Karpas-422 (cell line): ENCODE results near the gene CD109. TPM values are rescaled to one million over a fixed set of nuclear protein-coding genes. Genes with fewer than 3 reads are reported as not detected.

Source experiments
- DNase-seq: peaks from one replicate; pipeline ENCODE4 v3.0.0-alpha.2; 2015
- H2AFZ ChIP-seq: fragments of 200-600 bp; sonication (generic); 2 replicates; pipeline ENCODE4 v1.6.1; 2014; ENCODE audit warnings: antibody characterized with exemption, low read length, mixed read lengths
- H3K27ac ChIP-seq: fragments of 200-600 bp; sonication (generic); 2 replicates; pipeline ENCODE4 v1.5.1; 2014; ENCODE audit warnings: mild to moderate bottlenecking, low read length, moderate library complexity
- H3K27me3 ChIP-seq: fragments of 200-600 bp; sonication (generic); 2 replicates; pipeline ENCODE4 v1.6.1; 2014; ENCODE audit warnings: low read length, mixed read lengths
- H3K36me3 ChIP-seq: fragments of 200-600 bp; sonication (generic); 2 replicates; pipeline ENCODE4 v1.6.1; 2014; ENCODE audit warnings: low read length, mixed read lengths; ENCODE audit not compliant: insufficient read depth
- H3K4me1 ChIP-seq: fragments of 200-600 bp; sonication (generic); 2 replicates; pipeline ENCODE4 v1.6.1; 2014; ENCODE audit warnings: mild to moderate bottlenecking, low read length, mixed read lengths
- H3K4me2 ChIP-seq: fragments of 200-600 bp; sonication (generic); 2 replicates; pipeline ENCODE4 v1.6.1; 2014; ENCODE audit warnings: low read length, low read depth, mild to moderate bottlenecking; ENCODE audit not compliant: poor library complexity, severe bottlenecking
- H3K4me3 ChIP-seq: fragments of 200-600 bp; sonication (generic); 2 replicates; pipeline ENCODE4 v1.5.1; 2014; ENCODE audit warnings: mild to moderate bottlenecking, antibody characterized with exemption, low read length, mixed read lengths
- H3K79me2 ChIP-seq: fragments of 200-600 bp; sonication (generic); 2 replicates; pipeline ENCODE4 v1.6.1; 2014; ENCODE audit warnings: mild to moderate bottlenecking, low read length, mixed read lengths
- H3K9ac ChIP-seq: fragments of 200-600 bp; sonication (generic); 2 replicates; pipeline ENCODE4 v1.6.0; 2014; ENCODE audit warnings: low read length
- H3K9me2 ChIP-seq: fragments of 200-600 bp; sonication (generic), shearing (Covaris generic); replicated peaks from 2 replicates; pipeline ENCODE4 v1.6.0; 2014; ENCODE audit warnings: mild to moderate bottlenecking, low read length, moderate library complexity; ENCODE audit not compliant: insufficient read depth
- H3K9me3 ChIP-seq: fragments of 300-700, 200-600 bp; sonication (generic); 2 replicates; pipeline ENCODE4 v1.6.1; 2014; ENCODE audit warnings: low read length, mixed read lengths
- H4K20me1 ChIP-seq: fragments of 200-600 bp; sonication (generic); 2 replicates; pipeline ENCODE4 v1.6.1; 2014; ENCODE audit warnings: mild to moderate bottlenecking, antibody characterized with exemption, low read length, low read depth; ENCODE audit not compliant: insufficient read depth
- total RNA-seq: library from RNA; depleted of rRNA; stranded (reverse); fragments of >200 nt; shearing (Covaris generic); gene quantifications from 2 replicates; pipeline ENCODE4 v1.2.3, GENCODE V29; 2014; ENCODE audit warnings: low replicate concordance

CD109 gene
- total RNA-seq, 1 experiment from 2014 or later, result 0.22 TPM

DNA sequence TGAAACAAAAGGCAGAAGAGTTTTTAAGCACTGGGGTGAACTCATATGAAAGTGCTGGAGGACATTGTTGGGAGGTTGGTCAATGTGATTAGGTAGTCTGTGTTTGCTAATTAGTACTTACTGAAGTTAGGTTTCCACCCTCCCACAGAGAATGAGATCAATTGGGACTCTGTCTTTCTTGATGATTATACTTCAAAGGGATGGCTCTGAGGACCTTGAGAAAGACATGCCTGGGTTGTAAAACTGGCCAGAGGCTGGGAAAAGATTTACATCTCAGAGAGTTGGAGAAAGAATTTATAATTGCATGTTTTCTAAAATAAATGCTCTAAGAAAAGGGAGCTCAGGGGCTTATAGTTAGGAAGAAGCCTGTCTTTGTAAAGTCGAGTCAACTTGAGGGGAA lies 74.0 kb downstream of the CD109 start:
- H3K27me3 ChIP-seq, result no peaks in the 10 kb centered on the region

DNA sequence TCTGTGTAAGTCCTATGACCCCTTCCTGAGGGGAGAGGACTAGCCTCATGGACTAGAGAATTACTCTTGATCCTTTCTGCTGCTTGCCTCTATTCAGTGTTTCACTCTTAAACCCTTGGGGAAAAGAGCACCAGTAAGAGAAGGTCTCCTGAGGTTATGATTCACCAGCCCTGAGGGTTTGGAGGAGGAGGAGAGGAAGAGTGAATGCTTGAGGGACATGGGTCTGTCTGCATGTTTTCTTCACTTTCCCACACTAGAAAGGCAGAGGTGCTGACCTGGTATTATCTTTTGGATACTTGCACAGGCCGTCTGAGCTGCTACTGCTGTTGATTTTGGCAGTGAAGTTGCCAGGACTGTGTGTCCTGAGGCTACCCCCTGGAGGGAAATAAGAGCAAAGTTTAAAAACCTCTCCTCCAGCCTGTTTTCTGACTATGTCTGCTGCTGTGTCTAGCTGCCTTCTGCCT lies 78.3 kb downstream of the CD109 start:
- no peaks in the 10 kb centered on the region for H3K9me2 ChIP-seq
- H3K27me3 ChIP-seq, result no peaks in the 10 kb centered on the region
- H2AFZ ChIP-seq, result no peak overlapping the region
- no peaks in the 10 kb centered on the region for H3K79me2 ChIP-seq
- no peaks in the 10 kb centered on the region for H3K9me3 ChIP-seq
- no peak for DNase-seq
- H3K4me2 ChIP-seq, result no peak overlapping the region
- H3K27ac ChIP-seq, result no peak overlapping the region
- no peak overlapping the region for H3K4me3 ChIP-seq
- no peak overlapping the region for H3K9ac ChIP-seq
- no peaks in the 10 kb centered on the region for H3K4me1 ChIP-seq
- no peaks in the 10 kb centered on the region for H3K36me3 ChIP-seq
- H4K20me1 ChIP-seq, result no peaks in the 10 kb centered on the region

More for the DNA sequence above, 74.0 kb downstream of the CD109 start:
- Histone ChIP-seq H3K79me2 (no peaks in the 10 kb centered on the region), H3K4me2 (no peak overlapping the region), H2AFZ (no peak overlapping the region), H3K36me3 (no peaks in the 10 kb centered on the region), H3K27ac (no peak overlapping the region), H4K20me1 (no peaks in the 10 kb centered on the region), H3K9me2 (no peaks in the 10 kb centered on the region), H3K9ac (no peak overlapping the region), H3K9me3 (no peaks in the 10 kb centered on the region), H3K4me3 (no peak overlapping the region), H3K4me1 (no peaks in the 10 kb centered on the region)
- no peak for DNase-seq

DNA sequence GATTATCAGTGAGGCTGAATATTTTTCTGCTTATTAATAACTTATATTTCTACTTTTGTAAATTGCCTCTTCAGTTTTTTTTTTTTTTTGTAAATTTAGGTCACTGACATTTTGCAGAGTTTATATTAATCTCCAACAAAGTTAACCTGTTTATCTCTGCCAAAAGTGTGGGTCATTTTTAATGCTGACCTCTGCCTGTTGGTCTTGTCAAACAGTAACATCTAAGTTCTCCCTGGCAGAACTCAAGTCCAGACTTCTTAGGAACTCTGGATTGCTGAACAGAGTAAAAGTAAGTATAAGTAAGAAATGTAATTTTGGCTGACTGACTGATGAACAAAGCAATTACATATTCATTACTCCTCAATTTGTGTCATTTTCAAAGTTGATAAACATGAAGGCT lies 83.9 kb downstream of the CD109 start:
- Histone ChIP-seq H3K27me3 (no peaks in the 10 kb centered on the region), H3K9me2 (no peaks in the 10 kb centered on the region), H4K20me1 (no peaks in the 10 kb centered on the region), H3K4me3 (no peak overlapping the region), H3K4me1 (no peaks in the 10 kb centered on the region), H3K4me2 (no peak overlapping the region), H3K27ac (no peak overlapping the region), H2AFZ (no peak overlapping the region), H3K36me3 (no peaks in the 10 kb centered on the region), H3K9me3 (no peaks in the 10 kb centered on the region), H3K79me2 (no peaks in the 10 kb centered on the region), H3K9ac (no peak overlapping the region)
- DNase-seq, result no peak

DNA sequence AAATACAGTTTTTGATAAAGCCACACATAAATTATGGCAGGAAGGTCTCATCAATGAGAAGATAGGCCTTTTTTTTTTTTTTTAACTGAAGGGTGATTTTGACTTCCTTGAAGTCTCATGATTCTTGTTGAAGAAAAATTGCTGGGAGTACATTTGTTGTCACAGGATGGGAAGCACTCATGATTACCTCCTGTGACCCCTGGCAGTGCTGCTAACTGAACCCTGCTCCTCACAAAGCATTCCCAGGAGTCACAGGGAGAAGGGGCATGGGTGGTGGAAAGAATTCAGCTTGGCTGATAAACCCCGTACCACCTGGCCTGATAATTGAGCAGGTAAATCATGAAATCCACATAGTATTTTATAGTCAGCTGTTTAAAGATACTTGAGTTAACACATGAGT lies 86.9 kb downstream of the CD109 start:
- Histone ChIP-seq H2AFZ (no peak overlapping the region), H3K27ac (no peak overlapping the region), H3K79me2 (no peaks in the 10 kb centered on the region)

DNA sequence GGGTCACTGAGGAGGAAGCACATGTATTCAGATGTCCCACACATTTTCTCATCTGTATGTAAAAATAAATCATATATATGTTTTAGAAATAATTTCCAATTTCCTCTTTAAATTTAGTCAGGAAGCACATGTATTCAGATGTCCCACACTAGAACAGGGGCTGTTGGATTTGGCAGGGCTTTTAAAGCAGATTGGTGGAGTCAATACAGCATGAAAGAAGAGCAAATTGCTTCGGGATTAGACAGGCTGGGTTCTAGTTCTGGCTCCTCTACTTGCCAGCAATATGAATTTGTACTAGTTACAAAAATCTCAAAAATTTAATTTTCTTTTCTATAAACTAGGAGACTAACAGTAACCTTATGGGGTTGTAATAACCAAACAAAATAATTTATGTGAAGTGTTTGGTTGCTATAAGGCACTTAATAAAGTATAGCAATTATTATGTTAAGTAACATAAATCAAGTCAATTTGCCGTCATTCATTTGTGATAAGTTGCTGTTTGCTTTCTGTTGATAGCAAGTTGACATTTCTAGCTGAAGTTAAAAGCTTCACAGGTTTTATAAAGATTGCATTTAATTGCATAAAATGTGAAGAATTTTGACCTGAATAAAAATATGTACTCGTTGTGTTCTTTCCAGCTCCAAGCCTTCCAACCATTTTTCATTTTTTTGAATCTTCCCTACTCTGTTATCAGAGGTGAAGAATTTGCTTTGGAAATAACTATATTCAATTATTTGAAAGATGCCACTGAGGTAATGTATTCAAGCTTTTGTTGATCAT lies 88.9 kb downstream of the CD109 start:
- Histone ChIP-seq H3K9me3 (no peaks in the 10 kb centered on the region), H3K9ac (no peak overlapping the region), H3K36me3 (no peaks in the 10 kb centered on the region), H3K27ac (no peak overlapping the region), H3K79me2 (no peaks in the 10 kb centered on the region), H3K4me1 (no peaks in the 10 kb centered on the region), H4K20me1 (no peaks in the 10 kb centered on the region), H3K4me2 (no peak overlapping the region), H3K4me3 (no peak overlapping the region), H3K9me2 (no peaks in the 10 kb centered on the region), H2AFZ (no peak overlapping the region), H3K27me3 (no peaks in the 10 kb centered on the region)
- no peak for DNase-seq

More for the DNA sequence above, 86.9 kb downstream of the CD109 start:
- no peak overlapping the region for H3K4me2 ChIP-seq
- no peak overlapping the region for H3K4me3 ChIP-seq
- H3K27me3 ChIP-seq, result no peaks in the 10 kb centered on the region
- no peak for DNase-seq
- H3K36me3 ChIP-seq, result no peaks in the 10 kb centered on the region
- no peaks in the 10 kb centered on the region for H4K20me1 ChIP-seq
- H3K9me2 ChIP-seq, result no peaks in the 10 kb centered on the region
- H3K9ac ChIP-seq, result no peak overlapping the region
- no peaks in the 10 kb centered on the region for H3K9me3 ChIP-seq
- H3K4me1 ChIP-seq, result no peaks in the 10 kb centered on the region

DNA sequence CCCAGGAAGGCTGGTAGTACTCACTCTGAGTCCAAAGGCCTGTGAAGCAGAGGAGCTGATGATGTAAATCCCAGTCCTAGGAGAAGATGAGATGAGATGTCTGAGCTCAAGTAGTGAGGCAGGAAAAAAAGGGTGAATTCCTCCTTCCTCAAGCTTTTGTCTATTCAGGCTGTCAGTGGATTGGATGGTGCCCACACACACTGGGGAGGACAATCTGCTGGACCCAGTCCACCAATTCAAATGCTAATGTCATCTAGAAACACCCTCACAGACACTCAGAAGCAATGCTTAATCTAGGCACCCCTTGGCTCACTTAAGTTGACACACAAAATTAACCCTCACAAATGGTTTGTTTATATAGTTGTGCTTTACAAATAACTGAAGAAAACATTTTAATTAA lies 94.6 kb downstream of the CD109 start:
- H3K9ac ChIP-seq, result no peak overlapping the region
- H3K27ac ChIP-seq, result no peak overlapping the region

DNA sequence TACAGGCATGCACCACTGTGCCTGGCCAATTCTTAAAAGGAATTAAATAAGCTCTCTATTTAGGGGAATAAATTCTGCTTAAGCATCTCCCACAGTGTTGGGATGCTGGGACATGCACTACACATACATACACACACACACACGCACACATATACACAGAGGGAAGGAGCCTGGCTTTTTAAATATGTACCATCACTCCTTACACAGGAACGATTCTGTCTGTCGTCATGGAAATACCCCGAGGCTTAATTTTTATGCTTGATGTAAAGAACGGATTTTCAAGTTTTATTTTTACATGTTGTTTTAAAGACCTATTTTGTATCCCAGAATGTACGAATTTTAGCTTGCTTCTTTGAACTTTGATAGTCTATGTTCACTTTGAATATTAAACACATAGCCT lies 95.3 kb downstream of the CD109 start:
- Histone ChIP-seq H3K27ac (no peak overlapping the region), H3K4me3 (no peak overlapping the region), H3K9ac (no peak overlapping the region), H3K4me2 (no peak overlapping the region), H3K36me3 (no peaks in the 10 kb centered on the region), H3K27me3 (no peaks in the 10 kb centered on the region), H3K9me3 (no peaks in the 10 kb centered on the region), H2AFZ (no peak overlapping the region), H3K79me2 (no peaks in the 10 kb centered on the region), H3K4me1 (no peaks in the 10 kb centered on the region), H4K20me1 (no peaks in the 10 kb centered on the region), H3K9me2 (no peaks in the 10 kb centered on the region)
- no peak for DNase-seq

More for the DNA sequence above, 94.6 kb downstream of the CD109 start:
- Histone ChIP-seq H2AFZ (no peak overlapping the region), H3K79me2 (no peaks in the 10 kb centered on the region), H3K4me3 (no peak overlapping the region), H3K4me1 (no peaks in the 10 kb centered on the region), H3K27me3 (no peaks in the 10 kb centered on the region), H3K4me2 (no peak overlapping the region), H3K9me3 (no peaks in the 10 kb centered on the region), H3K36me3 (no peaks in the 10 kb centered on the region), H4K20me1 (no peaks in the 10 kb centered on the region), H3K9me2 (no peaks in the 10 kb centered on the region)
- no peak for DNase-seq

DNA sequence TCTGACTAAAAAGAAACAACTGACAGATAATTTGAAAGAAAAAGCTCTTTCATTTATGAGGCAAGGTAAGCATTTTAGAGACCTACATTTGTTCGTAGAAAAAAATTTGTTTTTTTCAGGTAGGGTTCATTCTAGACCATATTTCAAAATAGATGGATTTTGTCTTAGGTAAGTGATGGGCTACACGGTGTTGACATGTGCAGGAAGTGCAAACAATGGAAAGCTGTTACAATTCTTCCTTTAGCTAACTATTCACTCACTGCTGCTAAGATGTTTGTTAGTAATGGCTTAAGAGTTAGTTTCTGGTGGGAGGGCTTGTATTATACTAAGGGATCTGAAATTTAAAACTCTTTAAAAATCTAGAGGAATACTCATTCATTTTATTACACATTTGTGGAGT lies 96.7 kb downstream of the CD109 start:
- Histone ChIP-seq H3K27me3 (no peaks in the 10 kb centered on the region), H3K9ac (no peak overlapping the region), H3K27ac (no peak overlapping the region), H3K4me1 (no peaks in the 10 kb centered on the region), H3K9me3 (no peaks in the 10 kb centered on the region), H3K79me2 (no peaks in the 10 kb centered on the region), H3K4me2 (no peak overlapping the region), H3K36me3 (no peaks in the 10 kb centered on the region), H3K9me2 (no peaks in the 10 kb centered on the region), H2AFZ (no peak overlapping the region), H4K20me1 (no peaks in the 10 kb centered on the region), H3K4me3 (no peak overlapping the region)
- DNase-seq, result no peak
